8988T (cell line): ENCODE measurements around the gene CAMSAP2.

ENCODE experiments used
- DNase-seq: peaks from one replicate; pipeline ENCODE4 v3.0.0; 2011

CAMSAP2 gene

GRCh38 chr1:200849430-200849829, 110.7 kb downstream of the CAMSAP2 start:
- no peak for DNase-seq

DNA sequence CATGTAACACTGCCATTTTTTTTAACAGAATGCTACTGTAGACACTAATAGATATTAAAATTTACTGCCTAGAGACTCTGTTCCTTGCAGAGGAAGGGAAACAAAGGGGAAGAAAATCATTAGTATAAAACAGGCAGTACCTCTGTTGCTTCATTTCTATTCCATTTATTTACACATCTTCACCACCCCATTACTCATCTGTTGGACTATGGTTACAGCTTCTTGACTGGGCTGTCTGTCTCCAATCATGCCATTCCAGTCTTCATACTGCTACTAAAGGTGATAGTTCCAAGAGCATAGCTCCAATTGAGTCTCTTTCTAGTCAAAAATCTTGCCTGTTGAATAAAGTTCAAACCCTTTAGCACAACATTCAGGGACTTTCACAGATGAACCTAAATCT, 111.9 kb downstream of the CAMSAP2 start:
- no peak for DNase-seq

GRCh38 chr1:200856716-200857357, 118.1 kb downstream of the CAMSAP2 start:
- no peak for DNase-seq

DNA sequence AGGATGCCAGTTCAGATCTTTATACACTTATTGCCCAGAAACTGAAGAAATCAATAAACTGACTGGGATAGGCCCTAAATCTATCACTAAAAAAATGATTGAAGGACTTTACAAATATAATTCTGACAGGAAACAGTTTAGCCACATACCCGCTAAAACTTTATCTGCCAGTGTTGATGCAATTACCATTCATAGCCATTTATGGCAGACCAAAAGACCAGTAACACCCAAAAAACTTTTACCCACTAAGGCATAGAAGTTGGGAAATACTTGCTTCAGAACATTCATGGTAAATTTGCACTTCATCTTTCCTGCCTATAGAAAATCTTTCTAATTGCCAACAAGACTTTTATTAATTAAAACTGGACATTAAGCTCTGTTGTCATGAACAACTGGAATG, 119.1 kb downstream of the CAMSAP2 start:
- no peak for DNase-seq

DNA sequence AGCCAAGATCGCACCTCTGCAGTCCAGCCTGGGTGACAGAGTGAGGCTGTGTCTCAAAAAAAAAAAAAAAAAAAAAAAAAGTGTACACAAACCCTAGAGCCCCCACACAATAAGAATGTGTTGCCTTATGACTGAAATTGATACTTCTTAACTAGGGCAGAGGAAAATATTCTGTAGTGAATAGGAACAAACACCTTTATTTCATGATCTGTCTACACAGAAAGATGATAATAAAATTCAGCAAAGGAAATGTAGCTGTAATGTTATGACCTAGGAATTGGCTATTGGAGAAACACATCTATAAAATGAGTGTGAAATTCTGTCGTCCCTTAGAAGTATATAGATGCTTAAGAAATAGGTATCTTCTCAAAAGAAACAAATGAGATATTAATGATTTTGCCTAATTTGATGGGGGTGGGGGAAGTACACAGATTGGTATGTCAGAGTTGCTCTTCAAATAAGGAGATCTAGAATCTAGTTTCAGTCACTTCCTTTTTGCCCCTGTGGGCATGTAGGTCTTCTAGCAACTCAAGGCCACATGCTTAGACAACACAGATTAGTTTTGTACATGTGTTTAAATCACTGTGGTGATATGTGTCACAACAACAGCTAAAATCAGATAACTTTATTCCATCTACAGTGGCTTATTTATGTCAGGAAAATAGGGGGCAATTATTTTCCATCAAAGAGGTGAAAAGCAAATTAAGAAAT, 123.4 kb downstream of the CAMSAP2 start:
- no peak for DNase-seq

GRCh38 chr1:200862713-200863415, 124.2 kb downstream of the CAMSAP2 start:
- DNase-seq: no peak

DNA sequence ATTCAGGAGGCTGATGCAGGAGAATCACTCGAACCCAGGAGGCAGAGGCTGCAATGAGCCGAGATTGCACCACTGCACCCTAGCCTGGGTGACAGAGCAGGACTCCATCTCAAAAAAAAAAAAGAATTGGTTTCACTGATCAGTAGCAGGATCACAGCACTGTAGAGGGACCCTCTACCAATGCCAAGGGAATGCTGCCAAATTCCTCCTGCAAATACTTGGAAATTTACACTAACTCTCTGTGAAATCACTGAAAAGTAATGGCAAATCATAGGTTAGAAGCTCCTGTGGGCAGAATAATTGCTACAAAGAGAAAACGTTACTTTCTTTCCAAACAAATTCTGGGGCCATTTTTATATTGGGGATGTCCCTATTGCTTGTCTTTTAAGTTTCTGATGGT, 127.4 kb downstream of the CAMSAP2 start:
- no peak for DNase-seq

GRCh38 chr1:200866521-200866920, 127.8 kb downstream of the CAMSAP2 start:
- DNase-seq: no peak

DNA sequence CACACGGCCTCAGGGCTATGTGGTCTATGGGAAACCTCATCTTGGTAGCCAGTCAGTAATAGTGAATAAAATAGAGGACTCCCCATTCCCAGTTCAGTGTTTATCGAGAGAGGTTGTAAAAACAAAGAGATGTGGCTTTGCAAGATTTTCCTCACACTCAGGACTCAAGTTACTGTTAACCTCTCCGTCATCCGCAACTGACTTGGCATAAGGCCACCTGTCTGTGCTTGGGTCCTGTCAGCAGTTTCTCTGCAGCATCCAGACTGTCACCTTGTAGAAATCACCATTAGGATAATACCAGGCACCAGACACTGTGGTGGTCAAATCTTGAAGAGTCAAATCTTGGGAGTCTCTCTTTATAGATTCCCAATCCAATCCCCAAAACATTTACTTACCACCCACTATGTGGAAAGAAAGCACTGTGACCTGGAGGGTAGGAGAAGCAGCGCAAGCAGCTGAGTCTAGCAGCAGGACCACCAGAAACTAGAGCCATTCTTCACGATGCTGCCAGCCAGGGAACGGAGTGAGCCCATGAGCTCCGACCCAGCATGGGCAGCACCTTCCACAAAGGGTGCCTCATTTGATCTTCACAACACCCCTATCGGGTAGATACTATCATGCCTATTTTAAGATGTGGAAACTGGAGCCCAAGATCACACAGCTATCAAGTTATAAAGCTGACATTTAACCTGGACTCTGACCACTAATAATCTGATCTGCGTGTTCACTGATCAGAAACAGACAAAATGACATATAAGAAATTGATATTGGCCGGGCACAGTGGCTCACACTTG, 128.5 kb downstream of the CAMSAP2 start:
- DNase-seq: no peak

GRCh38 chr1:200869376-200869752, 130.7 kb downstream of the CAMSAP2 start:
- no peak for DNase-seq

GRCh38 chr1:200869753-200870391, 131.2 kb downstream of the CAMSAP2 start:
- no peak for DNase-seq

DNA sequence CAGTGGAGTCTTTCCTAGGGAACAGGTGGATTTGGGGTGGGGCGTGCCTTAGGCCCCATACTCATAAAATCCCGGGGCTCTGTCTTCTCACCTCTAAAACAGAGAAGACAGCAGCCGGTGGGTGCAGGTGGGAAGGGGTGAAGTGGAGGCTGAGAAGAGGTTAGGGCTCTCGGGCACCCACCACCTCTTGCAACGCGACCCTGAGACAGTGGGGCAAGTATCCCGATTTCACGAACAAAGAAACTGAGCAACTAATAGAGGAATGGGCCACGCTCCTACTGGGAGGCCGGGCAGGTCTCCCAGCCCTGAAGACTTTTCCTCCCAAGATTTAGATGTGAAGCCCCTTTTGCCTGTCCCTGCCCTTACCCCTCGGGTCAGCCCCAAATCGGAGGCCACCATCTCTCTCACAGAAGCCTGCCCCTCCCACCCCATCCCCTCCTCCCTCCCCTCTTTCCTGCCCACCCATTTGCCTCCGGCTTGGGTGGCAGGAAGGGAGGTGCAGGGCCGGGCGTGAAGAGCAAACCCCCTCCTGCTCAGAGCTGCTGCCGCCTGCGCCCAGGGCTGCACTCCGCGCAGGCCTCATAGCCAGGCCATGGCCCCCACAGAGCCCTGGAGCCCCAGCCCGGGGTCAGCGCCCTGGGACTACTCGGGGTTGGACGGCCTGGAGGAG, 133.9 kb downstream of the CAMSAP2 start, which contains the start of gene GPR25:
Gene GPR25 (plus strand): TSS at position 536 of the 670 bp plus-strand sequence. CDS start 57 bp downstream, at position 593.
- no peak for DNase-seq

- no peak for DNase-seq
These were observed 134.5 kb downstream of the CAMSAP2 start for GRCh38 chr1:200873116-200873670.

DNA sequence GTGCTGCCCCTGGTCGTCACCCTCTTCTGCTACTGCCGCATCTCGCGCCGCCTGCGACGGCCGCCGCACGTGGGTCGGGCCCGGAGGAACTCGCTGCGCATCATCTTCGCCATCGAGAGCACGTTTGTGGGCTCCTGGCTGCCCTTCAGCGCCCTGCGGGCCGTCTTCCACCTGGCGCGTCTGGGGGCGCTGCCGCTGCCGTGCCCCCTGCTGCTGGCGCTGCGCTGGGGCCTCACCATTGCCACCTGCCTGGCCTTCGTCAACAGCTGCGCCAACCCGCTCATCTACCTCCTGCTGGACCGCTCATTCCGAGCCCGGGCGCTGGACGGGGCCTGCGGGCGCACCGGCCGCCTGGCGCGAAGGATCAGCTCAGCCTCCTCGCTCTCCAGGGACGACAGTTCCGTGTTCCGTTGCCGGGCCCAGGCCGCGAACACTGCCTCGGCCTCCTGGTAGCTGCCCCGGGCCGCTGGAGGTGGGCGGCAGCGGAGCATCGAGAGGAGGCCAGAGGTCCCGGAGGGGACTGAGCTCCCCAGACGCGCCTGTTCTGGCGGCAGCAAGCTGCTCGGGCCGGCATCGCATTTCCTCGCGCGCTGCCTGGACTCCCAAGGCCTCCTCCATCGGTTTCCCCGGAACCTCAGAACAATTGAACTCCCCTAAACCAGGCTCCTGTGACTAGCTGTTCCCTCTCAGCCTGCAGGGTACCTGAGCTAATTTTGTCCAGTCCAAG, 135.1 kb downstream of the CAMSAP2 start:
- DNase-seq: no peak

DNA sequence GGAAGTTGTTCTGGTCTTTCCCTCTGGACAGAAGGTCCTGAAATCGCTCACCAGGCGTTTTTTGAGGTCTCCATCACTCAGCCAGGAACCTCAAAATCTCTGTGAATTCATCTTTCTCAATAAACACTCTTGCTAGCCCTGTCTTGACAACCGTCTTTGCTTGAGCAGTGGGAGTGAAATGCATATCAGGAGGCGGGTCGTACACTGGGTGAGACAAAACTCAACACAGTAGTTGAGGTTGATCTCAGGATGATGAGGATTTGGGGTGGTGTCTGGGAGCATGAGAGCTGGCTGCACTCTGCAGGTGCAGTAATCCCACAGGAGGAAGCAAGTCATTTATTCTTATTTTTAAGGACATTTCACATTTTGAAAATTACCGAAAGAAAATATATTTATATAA, 136.0 kb downstream of the CAMSAP2 start:
- DNase-seq: no peak

DNA sequence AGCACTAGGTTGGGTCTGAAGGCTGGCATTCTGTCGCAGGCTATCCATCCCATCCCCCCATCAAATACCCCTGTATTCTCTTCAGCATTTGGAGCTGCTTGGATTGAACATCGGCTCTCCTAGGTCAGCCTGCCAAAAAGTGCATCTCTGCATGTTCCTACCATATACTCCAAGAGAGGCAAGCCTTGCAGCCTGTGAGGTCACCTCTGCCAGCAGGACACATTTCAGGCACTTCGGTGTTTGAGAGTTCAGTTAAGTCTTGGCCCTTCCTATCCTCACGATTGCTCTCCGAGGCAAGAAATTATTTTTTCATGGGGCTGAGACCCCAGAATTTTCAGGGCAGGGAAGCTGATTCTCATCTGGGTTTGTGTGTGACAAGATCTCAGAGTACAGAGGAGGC, 136.7 kb downstream of the CAMSAP2 start:
- no peak for DNase-seq

DNA sequence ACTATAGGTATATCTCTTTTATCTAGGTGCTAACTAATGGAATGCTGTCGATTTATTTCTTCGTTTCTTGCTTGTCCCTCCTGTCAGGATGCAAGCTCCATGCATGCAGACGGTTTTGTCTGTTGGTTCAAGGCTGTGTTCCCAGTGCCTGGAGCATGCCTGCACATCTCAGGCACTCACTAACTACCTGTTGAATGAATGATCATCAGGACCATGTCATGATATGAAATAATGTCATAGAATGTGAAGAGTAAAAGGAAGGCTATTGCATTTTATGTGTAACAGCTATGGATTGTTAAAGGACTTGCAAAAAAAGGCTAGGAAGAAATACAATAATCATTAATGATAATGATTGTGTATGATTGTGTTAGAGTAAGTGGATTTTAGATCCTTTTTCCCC, 138.3 kb downstream of the CAMSAP2 start:
- DNase-seq: no peak

DNA sequence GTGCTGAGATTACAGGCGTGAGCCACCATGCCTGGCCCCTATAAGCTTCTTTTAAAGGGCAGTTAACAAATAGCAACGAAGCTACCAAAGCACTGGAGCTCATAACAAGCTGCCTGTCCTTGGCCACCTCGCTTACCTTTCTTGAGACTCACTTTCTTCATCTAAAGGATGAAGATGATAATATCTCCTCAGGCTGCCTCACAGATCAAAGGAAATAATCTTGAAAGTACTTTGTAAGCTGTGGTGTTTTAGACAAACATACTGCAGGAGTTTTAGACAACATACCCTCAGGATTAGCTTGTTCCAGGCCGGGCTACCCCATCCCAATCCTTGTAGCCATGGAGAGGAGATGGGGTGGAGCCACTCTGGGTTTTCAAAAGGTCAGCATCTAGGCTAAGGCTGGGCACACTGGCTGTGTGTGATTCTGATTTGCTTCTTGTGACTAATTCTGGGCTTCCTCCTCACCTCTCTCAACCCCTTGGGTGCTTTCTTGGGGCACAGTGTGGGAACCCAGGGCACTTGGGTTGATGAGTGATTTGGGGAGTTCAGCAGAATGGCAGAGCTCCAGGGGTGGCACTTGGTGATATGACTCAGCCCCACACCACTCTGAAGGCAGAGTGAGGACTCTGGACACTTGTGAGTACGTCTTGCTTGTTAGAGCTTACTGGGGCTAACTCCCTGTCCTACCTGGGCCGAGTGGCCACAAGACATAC, 139.3 kb downstream of the CAMSAP2 start:
- DNase-seq: no peak

DNA sequence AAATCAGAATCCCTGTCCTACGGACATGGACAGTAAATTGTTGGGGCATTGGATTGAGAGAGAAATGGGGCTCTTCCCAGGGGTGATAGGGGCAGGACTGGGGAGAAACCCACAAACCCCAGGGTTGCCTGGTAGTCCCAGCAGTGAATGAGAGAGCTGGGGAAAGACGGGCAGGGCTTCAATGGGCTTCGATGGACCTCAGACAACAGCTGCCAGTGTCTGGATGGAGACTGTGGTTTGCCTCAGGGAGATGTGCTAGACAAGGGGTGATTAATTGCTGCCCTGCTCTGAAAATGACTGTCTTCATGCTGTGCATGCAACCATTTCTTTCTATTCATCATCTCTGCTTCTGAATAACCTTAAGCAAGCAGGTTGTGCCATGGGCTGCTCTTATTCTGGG, 141.5 kb downstream of the CAMSAP2 start:
- DNase-seq: no peak

DNA sequence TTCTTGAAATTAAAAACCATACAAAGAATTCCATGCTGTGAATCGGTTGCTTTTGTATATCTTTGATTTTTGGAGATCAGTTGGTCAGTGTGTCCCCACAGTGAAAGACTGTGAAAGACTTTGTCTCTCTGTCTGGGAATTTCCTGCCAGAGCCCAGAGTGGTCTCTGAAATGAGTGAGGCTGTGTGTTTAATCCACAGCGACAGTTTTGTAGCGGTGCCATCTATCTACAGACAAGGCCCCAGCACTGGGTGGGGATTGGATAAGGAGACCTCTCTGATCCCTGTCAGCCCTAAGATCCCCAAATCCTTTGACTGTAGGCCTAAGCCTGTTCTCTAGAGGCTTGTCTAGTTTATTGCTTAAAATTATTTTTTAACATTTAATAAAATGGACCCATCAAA, 144.4 kb downstream of the CAMSAP2 start:
- DNase-seq: no peak
